PC-3 (cell line): ENCODE data around the gene ADCY5. TPM values are rescaled to one million over a fixed set of nuclear protein-coding genes. Genes with fewer than 3 reads are reported as not detected.

Source experiments
- ATAC-seq: fragments of 200-7000 bp; cut with Tn5 transposase; 2 replicates; pipeline ENCODE4 v1.9.1; 2020; ENCODE audit warnings: mild to moderate bottlenecking, moderate library complexity
- BruUV-seq: library from RNA; stranded (reverse); fragments of 400-500 nt; replicated peaks from 2 replicates; lab custom pipeline; 2021; lab: Mats Ljungman, UMichigan
- CTCF ChIA-PET: fragments of 300-600 bp; sonication (Branson Sonifier 250); formaldehyde crosslinking; loops from one replicate; lab custom pipeline; 2022; ENCODE audit warnings: antibody characterized with exemption; lab: Charles Lee
- POLR2A ChIA-PET: fragments of 300-600 bp; sonication (Branson Sonifier 250); formaldehyde crosslinking; loops from one replicate; lab custom pipeline; 2022; ENCODE audit warnings: antibody characterized with exemption; ENCODE audit not compliant: unreplicated experiment; lab: Charles Lee
- DNase-seq: peaks from one replicate; pipeline ENCODE4 v3.0.0-alpha.2; 2015
- H2AFZ ChIP-seq: fragments of 300-600 bp; sonication (generic); 2 replicates; pipeline ENCODE4 v1.6.0; 2016; ENCODE audit warnings: antibody characterized with exemption, low read length
- H3F3A ChIP-seq: fragments of 300-600 bp; sonication (generic); one replicate; pipeline ENCODE4 v1.6.0; 2017; ENCODE audit warnings: antibody characterized with exemption, low read length, control low read depth, mild to moderate bottlenecking; ENCODE audit not compliant: unreplicated experiment
- H3K27ac ChIP-seq: fragments of 300-600 bp; sonication (generic); 2 replicates; pipeline ENCODE4 v1.5.1; 2016; ENCODE audit warnings: mild to moderate bottlenecking, low read length
- H3K27me3 ChIP-seq: fragments of 300-600 bp; sonication (generic); 2 replicates; pipeline ENCODE4 v1.6.1; 2016; ENCODE audit warnings: low read length, mixed read lengths
- H3K36me3 ChIP-seq: fragments of 300-600 bp; sonication (generic); 2 replicates; pipeline ENCODE4 v1.6.1; 2016; ENCODE audit warnings: low read depth, mixed run types, low read length, mixed read lengths
- H3K4me1 ChIP-seq: fragments of 300-600 bp; sonication (generic); 2 replicates; pipeline ENCODE4 v1.5.1; 2016; ENCODE audit warnings: low read length; ENCODE audit not compliant: insufficient read depth
- H3K4me2 ChIP-seq: fragments of 300-600 bp; sonication (generic); 2 replicates; pipeline ENCODE4 v1.6.0; 2016; ENCODE audit warnings: low read length
- H3K4me3 ChIP-seq: fragments of 300-600 bp; sonication (generic); 2 replicates; pipeline ENCODE4 v1.5.1; 2016; ENCODE audit warnings: mild to moderate bottlenecking, low read length, mixed read lengths
- H3K79me2 ChIP-seq: fragments of 300-600 bp; sonication (generic); 2 replicates; pipeline ENCODE4 v1.6.1; 2017; ENCODE audit warnings: low read length, mixed read lengths
- H3K9ac ChIP-seq: fragments of 300-600 bp; sonication (generic); 2 replicates; pipeline ENCODE4 v1.6.0; 2016; ENCODE audit warnings: mild to moderate bottlenecking, low read length
- H3K9me2 ChIP-seq: fragments of 300-600 bp; sonication (generic); replicated peaks from 2 replicates; pipeline ENCODE4 v1.6.1; 2016; ENCODE audit warnings: mixed run types, low read length, mixed read lengths
- H3K9me3 ChIP-seq: fragments of 300-600 bp; sonication (generic); 2 replicates; pipeline ENCODE4 v1.6.1; 2016; ENCODE audit warnings: low read length, mixed read lengths
- H4K20me1 ChIP-seq: fragments of 300-600 bp; sonication (generic); 2 replicates; pipeline ENCODE4 v1.6.1; 2016; ENCODE audit warnings: low read length, mixed read lengths
- CTCF ChIP-seq: fragments of 300-600 bp; sonication (generic); conservative IDR thresholded peaks from 2 replicates; pipeline ENCODE4 v1.5.1; 2017; ENCODE audit warnings: antibody characterized with exemption, low read depth, mild to moderate bottlenecking, low read length
- EZH2 ChIP-seq: fragments of 300-600 bp; sonication (generic); IDR thresholded peaks from one replicate; pipeline ENCODE4 v1.6.1; 2017; ENCODE audit warnings: antibody characterized with exemption, mild to moderate bottlenecking, low read length; ENCODE audit not compliant: unreplicated experiment
- EZH2phosphoT487 ChIP-seq: fragments of 300-600 bp; sonication (generic); IDR thresholded peaks from 2 replicates; pipeline ENCODE4 v1.6.1; 2018; ENCODE audit warnings: mild to moderate bottlenecking, antibody characterized with exemption, low read length, borderline replicate concordance
- intact Hi-C: fragments of 100-400 bp; cut with micrococcal nuclease; formaldehyde crosslinking; loops from 2 replicates; pipeline ENCODE4 v1.9.0; 2023
- total RNA-seq: library from RNA; depleted of rRNA; stranded (reverse); fragments of >200 nt; gene quantifications from 2 replicates; pipeline ENCODE4 v1.2.3, GENCODE V29; 2014

The ADCY5 gene
- total RNA-seq, 1 experiment from 2014 or later: not detected

- Histone ChIP-seq H3K9me2 (no peaks in the 10 kb centered on the region), H3K4me3 (no peak overlapping the region), H3K36me3 (no peaks in the 10 kb centered on the region), H3F3A (no peaks in the 10 kb centered on the region), H2AFZ (no peak overlapping the region), H3K4me1 (peaks cover 3% of the 10 kb centered on the region; the same call in 1 of the 2 replicates), H3K4me2 (no peak overlapping the region), H4K20me1 (no peaks in the 10 kb centered on the region), H3K27me3 (peaks cover 26% of the 10 kb centered on the region), H3K79me2 (no peaks in the 10 kb centered on the region), H3K27ac (no peak overlapping the region), H3K9me3 (no peaks in the 10 kb centered on the region), H3K9ac (no peak overlapping the region)
- BruUV-seq: no TSS peak
- DNase-seq: no peak
- intact Hi-C loops: no loop called here
- TF ChIP-seq CTCF: no peak
- POLR2A ChIA-PET: no interaction called here
- ATAC-seq: no peak
- CTCF ChIA-PET: no interaction called here
Observed at GRCh38 chr3:123389628-123389918, 59.3 kb downstream of the ADCY5 start.

- H3K9ac ChIP-seq: no peak overlapping the region
- H3K79me2 ChIP-seq: no peaks in the 10 kb centered on the region
- H3K4me1 ChIP-seq: peaks cover 3% of the 10 kb centered on the region; the same call in 1 of the 2 replicates
- ATAC-seq (no peak), DNase-seq (no peak)
- H3F3A ChIP-seq: no peaks in the 10 kb centered on the region
- H3K9me3 ChIP-seq: no peaks in the 10 kb centered on the region
- no TSS peak for BruUV-seq
- no peak overlapping the region for H2AFZ ChIP-seq
- H3K27me3 ChIP-seq: peaks cover 26% of the 10 kb centered on the region
- H3K9me2 ChIP-seq: no peaks in the 10 kb centered on the region
- POLR2A ChIA-PET: no interaction called here
- no peak overlapping the region for H3K27ac ChIP-seq
- CTCF ChIA-PET: no interaction called here
- intact Hi-C loops: no loop called here
- TF ChIP-seq CTCF: no peak
- no peak for TF ChIP-seq EZH2
- no peak for TF ChIP-seq EZH2phosphoT487
- H3K4me3 ChIP-seq: no peak overlapping the region
- no peaks in the 10 kb centered on the region for H4K20me1 ChIP-seq
- H3K36me3 ChIP-seq: no peaks in the 10 kb centered on the region
- H3K4me2 ChIP-seq: no peak overlapping the region
Observed at GRCh38 chr3:123388811-123389627, 59.9 kb downstream of the ADCY5 start.

- ChIA-PET POLR2A (no interaction called here), CTCF (no interaction called here)
- BruUV-seq: no TSS peak
- Histone ChIP-seq H3F3A (no peaks in the 10 kb centered on the region), H3K9me2 (no peaks in the 10 kb centered on the region), H3K79me2 (no peaks in the 10 kb centered on the region), H3K4me2 (no peak overlapping the region), H3K4me1 (peaks cover 3% of the 10 kb centered on the region; the same call in 1 of the 2 replicates), H3K9ac (no peak overlapping the region), H3K4me3 (no peak overlapping the region), H2AFZ (no peak overlapping the region), H3K9me3 (no peaks in the 10 kb centered on the region), H3K27ac (no peak overlapping the region), H4K20me1 (no peaks in the 10 kb centered on the region), H3K27me3 (peaks cover 26% of the 10 kb centered on the region), H3K36me3 (no peaks in the 10 kb centered on the region)
- no peak for DNase-seq
- no peak for ATAC-seq
- TF ChIP-seq EZH2phosphoT487 (no peak), CTCF (no peak), EZH2 (no peak)
- intact Hi-C loops: no loop called here
Observed at GRCh38 chr3:123388042-123388441, 60.8 kb downstream of the ADCY5 start.
